ENCODE data around the gene SYNJ2.

DNA sequence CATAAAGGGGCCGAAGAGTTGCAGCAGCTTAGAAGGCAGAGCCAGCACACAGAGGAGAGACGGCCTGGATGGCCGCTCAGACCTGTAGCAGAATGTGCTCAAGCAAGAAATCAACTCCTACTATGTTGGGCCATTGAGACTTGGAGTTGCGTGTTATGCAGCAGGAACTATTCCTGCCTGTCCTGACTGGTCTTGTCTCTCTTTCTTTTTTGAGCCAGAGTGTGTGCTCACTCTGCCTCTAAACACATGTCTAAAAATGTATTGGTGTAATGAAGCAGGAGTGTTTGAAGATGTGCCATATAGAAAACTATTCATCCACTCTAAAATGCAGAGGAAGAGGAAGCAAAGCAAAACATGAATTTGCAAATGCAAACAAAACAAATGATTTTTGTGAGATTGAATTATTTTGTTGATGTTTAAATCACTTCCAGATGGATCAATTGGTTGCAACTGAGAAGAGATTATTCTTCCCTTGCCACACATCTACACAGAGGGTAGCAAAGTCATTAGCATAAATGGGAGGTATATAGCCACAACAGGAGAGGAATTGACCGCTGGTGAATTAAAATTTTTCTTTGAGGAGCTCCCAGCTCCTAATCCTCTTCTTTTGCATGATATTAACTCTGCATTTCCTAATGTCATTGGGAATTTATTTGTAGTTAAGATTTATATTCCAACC is 20.4 kb upstream of the SYNJ2 start:
- TF ChIP-seq CTCF (IDR thresholded peaks at IDR 0.05) = no peak
- TF ChIP-seq POLR2A (IDR thresholded peaks at IDR 0.05) = no peak
